B cell (primary cell): Measurements from ENCODE around the gene ZNF423. TPM values are rescaled to one million over a fixed set of nuclear protein-coding genes. Genes with fewer than 3 reads are reported as not detected.

Experiments
- ATAC-seq: fragments of 200-7000 bp; cut with Tn5 transposase; one replicate; pipeline ENCODE4 v1.10.0; 2021; ENCODE audit warnings: low read depth, mild to moderate bottlenecking, moderate number of reproducible peaks, moderate library complexity
- CTCF ChIA-PET: fragments of 350-600 bp; sonication (Branson Sonifier 250); formaldehyde crosslinking; loops from one replicate; lab custom pipeline; 2021; ENCODE audit warnings: antibody characterized with exemption, inconsistent platforms; lab: Charles Lee
- POLR2A ChIA-PET: fragments of 350-600 bp; sonication (Branson Sonifier 250); formaldehyde crosslinking; loops from one replicate; lab custom pipeline; 2021; ENCODE audit warnings: antibody characterized with exemption; lab: Charles Lee
- DNase-seq: peaks from one replicate; pipeline ENCODE4 v3.0.0; 2013
- H2AFZ ChIP-seq: 2 replicates; pipeline ENCODE4 v1.6.1; 2012; ENCODE audit warnings: mild to moderate bottlenecking, low read depth, low read length; ENCODE audit not compliant: insufficient read depth, poor library complexity, severe bottlenecking
- H3K27ac ChIP-seq, 2 donors: 1 replicate in 1 of 2; 2 replicates in 1 of 2; pipeline ENCODE4 v1.5.1; 2012 to 2013; ENCODE audit warnings: low read length in 2 of 2, mild to moderate bottlenecking in 2 of 2, moderate library complexity in 1 of 2
- H3K27me3 ChIP-seq, 4 experiments: fragments of 200-600 bp in 1 of 4; sonication (generic) in 1 of 4; replicated peaks in 1 of 4; 1 replicate in 2 of 4; 2 replicates in 2 of 4; pipeline versions ENCODE4 v1.6.1 to v1.7.0; 2013 to 2016; ENCODE audit warnings: low read length in 3 of 4, mild to moderate bottlenecking in 2 of 4, mixed read lengths in 1 of 4, moderate library complexity in 1 of 4; ENCODE audit not compliant: insufficient read depth in 4 of 4, control insufficient read depth in 3 of 4; ENCODE audit errors: control extremely low read depth in 1 of 4
- H3K36me3 ChIP-seq, 2 experiments: replicated peaks in 1 of 2; 1 replicate in 1 of 2; 2 replicates in 1 of 2; pipeline versions ENCODE4 v1.6.1 to v1.7.1; 2013; ENCODE audit warnings: low read length in 1 of 2; ENCODE audit not compliant: insufficient read depth in 2 of 2, control insufficient read depth in 1 of 2; ENCODE audit errors: control extremely low read depth in 1 of 2, extremely low read depth in 1 of 2
- H3K4me1 ChIP-seq, 2 donors: fragments of 200-600 bp in 1 of 2; sonication (generic) in 1 of 2; 1 replicate in 1 of 2; 2 replicates in 1 of 2; pipeline versions ENCODE4 v1.5.1 to v1.6.1; 2013 to 2017; ENCODE audit warnings: low read length in 2 of 2; ENCODE audit not compliant: control insufficient read depth in 2 of 2, insufficient read depth in 2 of 2
- H3K4me2 ChIP-seq: replicated peaks from 2 replicates; pipeline ENCODE3; 2012; ENCODE audit warnings: mild to moderate bottlenecking, low read depth, low read length; ENCODE audit not compliant: poor library complexity, severe bottlenecking
- H3K4me3 ChIP-seq, 5 experiments: fragments of 200-600 bp in 1 of 5; sonication (generic) in 1 of 5; 1 replicate in 3 of 5; 2 replicates in 2 of 5; pipeline versions ENCODE4 v1.5.1 to v1.7.0; 2011 to 2016; ENCODE audit warnings: low read length in 4 of 5, mild to moderate bottlenecking in 4 of 5, low read depth in 2 of 5, control low read depth in 1 of 5, moderate library complexity in 1 of 5; ENCODE audit not compliant: insufficient read depth in 1 of 5; ENCODE audit errors: control extremely low read depth in 1 of 5, extremely low read depth in 1 of 5
- H3K79me2 ChIP-seq: fragments of 200-600 bp; sonication (generic); one replicate; pipeline ENCODE4 v1.6.0; 2016; ENCODE audit warnings: low read length; ENCODE audit not compliant: control insufficient read depth, insufficient read depth
- H3K9ac ChIP-seq: fragments of 200-600 bp; sonication (generic); 2 replicates; pipeline ENCODE4 v1.6.1; 2017; ENCODE audit warnings: mild to moderate bottlenecking, low read length, moderate library complexity
- H3K9me3 ChIP-seq, 3 donors: one replicate each; pipeline versions ENCODE4 v1.6.1 to v1.7.1; 2013; ENCODE audit warnings: low read length in 2 of 3; ENCODE audit not compliant: control insufficient read depth in 2 of 3, insufficient read depth in 1 of 3; ENCODE audit errors: control extremely low read depth in 1 of 3
- H4K20me1 ChIP-seq: 2 replicates; pipeline ENCODE4 v1.6.0; 2012; ENCODE audit warnings: mild to moderate bottlenecking, low read length; ENCODE audit not compliant: insufficient read depth, control insufficient read depth, poor library complexity, severe bottlenecking
- H3K27ac Mint-ChIP-seq: one replicate; pipeline ENCODE4 v1.8.0; 2021; ENCODE audit warnings: mixed read lengths
- H3K27me3 Mint-ChIP-seq: one replicate; pipeline ENCODE4 v1.8.0; 2021; ENCODE audit warnings: mixed read lengths
- H3K4me1 Mint-ChIP-seq: one replicate; pipeline ENCODE4 v1.8.0; 2021; ENCODE audit warnings: mixed read lengths
- H3K4me3 Mint-ChIP-seq: one replicate; pipeline ENCODE4 v1.8.0; 2021; ENCODE audit warnings: mixed read lengths
- H3K9me3 Mint-ChIP-seq: one replicate; pipeline ENCODE4 v1.8.0; 2022; ENCODE audit warnings: mixed read lengths; ENCODE audit not compliant: insufficient read depth
- EZH2 ChIP-seq: IDR thresholded peaks from 2 replicates; pipeline ENCODE4 v1.6.1; 2012; ENCODE audit warnings: borderline replicate concordance, low read depth, mild to moderate bottlenecking, moderate library complexity, low read length; ENCODE audit not compliant: insufficient read depth, poor library complexity, severe bottlenecking
- WGBS: methylation state at CpG from one replicate; pipeline ENCODE4 v1.1.5; 2013; ENCODE audit warnings: missing lambda C conversion rate; ENCODE audit not compliant: insufficient coverage; 5-methylcytosine and 5-hydroxymethylcytosine counted together
- intact Hi-C: fragments of 100-400 bp; cut with micrococcal nuclease; formaldehyde crosslinking; loops from one replicate; pipeline ENCODE4 v1.10.0; 2022
- polyA plus RNA-seq: library from polyadenylated mRNA; depleted of rRNA; stranded (reverse); fragments of >200 nt; gene quantifications from 2 replicates; pipeline ENCODE4 v1.2.3, GENCODE V29; 2012
- total RNA-seq, 2 donors: library from RNA; stranded (reverse); fragments of 120-200 nt in 1 of 2; gene quantifications; 1 replicate in 1 of 2; 2 replicates in 1 of 2; pipeline versions ENCODE4 v1.2.3 to v1.2.4, GENCODE V29; 2013 to 2022
- TF ChIP-seq, protein P1 (sequence below): fragments of 200-600 bp; IDR thresholded peaks from one replicate; pipeline ENCODE4 v1.8.0; 2022; ENCODE audit warnings: antibody characterized with exemption, mild to moderate bottlenecking

Gene ZNF423
- total and polyA plus RNA-seq, 2 donors (not counting 1 experiment from before 2014, with no cell fraction given), result not detected

DNA sequence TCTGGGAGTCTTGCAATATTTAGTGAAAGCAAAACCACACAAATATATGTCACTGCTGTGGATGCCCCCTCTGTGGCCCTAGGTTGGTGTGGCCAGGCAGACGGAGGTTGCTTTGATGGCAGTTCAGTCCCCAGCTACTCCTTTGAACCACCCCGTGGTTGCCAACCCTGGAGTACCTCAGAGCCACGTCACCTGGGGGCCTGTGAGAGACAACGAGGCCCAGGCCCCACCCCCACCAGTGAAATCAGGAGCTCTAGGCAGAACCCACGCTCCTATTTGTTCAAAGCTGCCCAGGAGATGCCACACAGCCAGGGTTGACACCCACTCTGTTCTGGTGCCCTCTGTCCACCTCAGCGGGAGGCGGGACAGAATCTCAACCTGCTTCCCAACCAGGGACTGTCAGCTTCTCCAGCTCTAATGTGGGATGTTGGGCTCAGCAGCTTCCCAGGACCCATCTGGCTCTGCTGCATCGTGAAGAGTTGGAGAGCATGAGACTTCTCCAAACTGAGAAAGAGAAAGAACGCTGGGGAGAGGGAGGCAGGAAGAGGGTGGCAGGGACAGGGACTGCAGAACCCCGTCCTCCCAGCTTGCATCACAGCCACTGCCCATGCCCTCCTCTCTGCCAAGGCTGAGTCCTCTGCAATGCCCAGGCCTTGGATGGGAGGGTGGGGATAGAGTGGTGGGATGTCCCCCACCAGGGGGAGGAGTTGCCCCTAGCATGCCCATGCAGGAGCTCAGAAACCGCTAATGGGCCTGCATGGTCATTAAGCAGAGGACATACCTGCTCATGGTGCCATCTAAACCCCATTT lies 400.5 kb downstream of the ZNF423 start:
- CTCF ChIA-PET, result interaction anchor here (1.0 kb wide), 1 partner anchor 58 kb away, joined by 3 read pairs; no protein-coding TSS in a partner anchor

More for the DNA sequence above, 400.5 kb downstream of the ZNF423 start:
- Histone ChIP-seq H3K4me1 (no peaks in the 10 kb centered on the region), H3K79me2 (no peaks in the 10 kb centered on the region), H4K20me1 (no peaks in the 10 kb centered on the region), H3K9ac (no peak overlapping the region), H3K27me3 (peaks cover 0 to 6% (median 0%) of the 10 kb centered on the region in 4 experiments), H3K36me3 (no peaks in the 10 kb centered on the region), H3K9me3 (peaks cover 0 to 4% (median 0%) of the 10 kb centered on the region in 3 donors), H3K27ac (no peak overlapping the region), H3K4me3 (no peak overlapping the region), H3K4me2 (no peak overlapping the region), H2AFZ (no peak overlapping the region)
- POLR2A ChIA-PET, result no interaction called here
- TF ChIP-seq, protein P1, sequence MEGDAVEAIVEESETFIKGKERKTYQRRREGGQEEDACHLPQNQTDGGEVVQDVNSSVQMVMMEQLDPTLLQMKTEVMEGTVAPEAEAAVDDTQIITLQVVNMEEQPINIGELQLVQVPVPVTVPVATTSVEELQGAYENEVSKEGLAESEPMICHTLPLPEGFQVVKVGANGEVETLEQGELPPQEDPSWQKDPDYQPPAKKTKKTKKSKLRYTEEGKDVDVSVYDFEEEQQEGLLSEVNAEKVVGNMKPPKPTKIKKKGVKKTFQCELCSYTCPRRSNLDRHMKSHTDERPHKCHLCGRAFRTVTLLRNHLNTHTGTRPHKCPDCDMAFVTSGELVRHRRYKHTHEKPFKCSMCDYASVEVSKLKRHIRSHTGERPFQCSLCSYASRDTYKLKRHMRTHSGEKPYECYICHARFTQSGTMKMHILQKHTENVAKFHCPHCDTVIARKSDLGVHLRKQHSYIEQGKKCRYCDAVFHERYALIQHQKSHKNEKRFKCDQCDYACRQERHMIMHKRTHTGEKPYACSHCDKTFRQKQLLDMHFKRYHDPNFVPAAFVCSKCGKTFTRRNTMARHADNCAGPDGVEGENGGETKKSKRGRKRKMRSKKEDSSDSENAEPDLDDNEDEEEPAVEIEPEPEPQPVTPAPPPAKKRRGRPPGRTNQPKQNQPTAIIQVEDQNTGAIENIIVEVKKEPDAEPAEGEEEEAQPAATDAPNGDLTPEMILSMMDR, result no peak
- TF ChIP-seq EZH2, result no peak
- H3K27me3 Mint-ChIP-seq, result peaks cover 12% of the 10 kb centered on the region
- intact Hi-C loops, result no loop called here
- no peaks in the 10 kb centered on the region for H3K9me3 Mint-ChIP-seq
- ATAC-seq (no peak), DNase-seq (no peak)
- no peak overlapping the region for H3K27ac Mint-ChIP-seq
- WGBS, result 66% methylated on average over 6 of the region's 11 CpGs
- H3K4me1 Mint-ChIP-seq, result no peaks in the 10 kb centered on the region
- H3K4me3 Mint-ChIP-seq, result no peak overlapping the region
